GM18502 (cell line): ENCODE measurements around the gene CTNNA1.
"Not testable (repeated sequence)": the region's sequence is repeated elsewhere in the genome, so short reads cannot be mapped to it uniquely, and the experiment has no call there.

Source experiments
- ATAC-seq: cut with Tn5 transposase; IDR thresholded peaks from one replicate; pipeline ENCODE4 v1.9.1; 2021; ENCODE audit warnings: mild to moderate bottlenecking; ENCODE audit not compliant: unreplicated experiment, poor library complexity

The CTNNA1 gene

DNA sequence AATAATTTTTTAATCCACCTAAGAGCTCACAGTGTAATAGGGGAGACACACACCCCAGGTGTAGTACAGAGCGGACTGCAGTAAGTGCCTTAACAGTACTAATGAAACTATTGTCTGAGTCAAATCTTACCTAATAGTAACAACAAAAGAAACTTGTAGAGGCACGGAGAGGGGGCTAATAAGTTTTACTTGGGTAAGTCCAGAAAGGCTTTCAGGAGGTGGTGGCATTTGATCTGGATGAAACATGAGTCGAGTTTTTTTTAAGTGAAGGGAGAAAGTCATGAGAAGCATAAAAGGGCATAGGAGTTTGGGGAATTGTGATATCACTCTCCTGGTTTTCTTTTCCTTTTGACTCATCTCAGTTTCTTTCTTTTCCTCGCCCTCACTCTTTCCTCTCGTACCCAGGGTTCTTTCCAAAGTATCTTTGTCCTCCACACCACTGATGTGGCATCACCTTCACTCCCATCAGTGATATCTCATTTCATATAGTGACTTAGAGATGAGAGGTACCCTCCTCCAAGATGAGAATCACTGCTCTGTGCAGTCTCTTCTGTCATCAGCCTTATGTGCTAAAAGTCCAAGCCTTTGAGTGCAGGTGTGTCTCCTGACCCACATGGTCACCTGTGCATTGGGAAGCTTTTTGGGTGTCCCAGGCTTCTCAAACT is 2.0 kb downstream of the CTNNA1 start:
- peak; percentile 44 for ATAC-seq

DNA sequence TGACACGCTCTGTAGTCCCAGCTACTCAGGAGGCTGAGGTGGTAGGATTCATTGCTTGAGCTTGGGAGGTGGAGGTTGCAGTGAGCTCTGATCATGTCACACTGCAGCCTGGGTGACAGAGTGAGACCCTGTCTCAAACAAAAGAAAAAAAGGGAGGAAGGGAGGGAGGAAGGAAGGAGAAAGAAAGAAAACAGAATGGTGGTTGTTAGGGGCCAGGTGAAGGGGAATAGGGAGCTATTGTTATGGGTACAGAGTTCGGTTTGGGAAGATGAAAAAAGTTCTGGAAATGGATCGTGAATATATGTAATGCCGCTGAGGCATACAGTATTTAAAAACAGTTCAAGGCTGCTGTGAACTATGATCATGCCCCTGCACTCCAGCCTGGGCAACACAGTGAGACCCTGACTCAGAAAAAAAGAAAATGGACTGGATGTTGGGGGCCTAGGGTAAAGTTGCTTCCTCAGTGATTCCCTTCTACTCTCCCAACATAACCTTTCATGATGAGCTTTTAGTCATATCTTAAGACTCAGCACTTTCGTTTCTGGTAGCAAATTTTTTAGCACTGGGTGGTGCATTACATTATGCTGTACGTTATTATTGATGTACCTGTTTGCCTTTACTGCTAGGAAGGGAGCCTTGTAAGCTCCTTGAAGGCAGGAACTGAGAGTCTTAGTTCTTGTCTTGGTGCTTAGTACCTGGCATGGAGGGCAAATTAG is 4.0 kb downstream of the CTNNA1 start:
- ATAC-seq = no peak

DNA sequence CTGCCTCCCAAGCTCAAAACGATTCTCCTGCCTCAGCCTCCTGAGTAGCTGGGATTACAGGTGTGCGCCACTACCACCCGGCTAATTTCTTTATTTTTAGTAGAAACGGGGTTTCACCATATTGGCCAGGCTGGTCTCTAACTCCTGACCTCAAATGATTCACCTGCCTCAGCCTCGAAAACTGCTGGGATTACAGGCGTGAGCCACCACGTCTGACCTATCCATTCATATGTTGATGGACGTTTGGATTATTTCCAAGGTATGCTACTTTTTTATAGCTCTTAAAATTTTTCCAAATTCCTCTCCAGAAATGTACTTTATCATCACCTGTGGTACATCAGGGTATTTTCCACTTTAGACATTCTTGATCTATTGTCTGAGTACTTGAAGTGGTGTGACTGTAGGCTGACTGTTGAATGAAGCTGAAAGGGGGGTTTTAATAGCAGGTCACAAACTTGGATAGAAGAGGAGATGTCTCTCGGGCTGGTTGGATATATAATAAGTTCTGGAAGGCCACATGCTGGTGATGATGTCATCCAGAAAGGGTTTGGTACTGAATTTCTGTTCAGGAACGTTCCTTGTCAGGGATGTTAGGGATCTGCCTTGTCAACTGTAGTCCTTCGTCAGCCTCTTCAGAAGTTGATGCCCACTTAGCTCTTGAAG is 7.4 kb downstream of the CTNNA1 start:
- ATAC-seq = no peak

DNA sequence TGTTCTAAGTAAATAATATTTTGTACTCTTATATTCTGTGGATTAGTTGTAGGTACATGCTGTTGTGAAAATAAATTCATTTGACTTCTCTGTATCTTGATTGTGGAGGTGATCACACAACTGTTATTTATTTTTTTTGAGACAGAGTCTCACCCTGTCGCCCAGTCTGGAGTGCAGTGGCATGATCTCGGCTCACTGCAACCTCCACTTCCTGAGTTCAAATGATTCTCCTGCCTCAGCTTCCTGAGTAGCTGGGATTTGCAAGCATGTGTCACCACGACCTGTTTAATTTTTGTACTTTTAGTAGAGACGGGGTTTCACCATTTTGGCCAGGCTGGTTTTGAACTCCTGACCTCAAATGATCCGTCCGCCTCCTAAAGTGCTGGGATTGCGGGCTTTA is 7.9 kb downstream of the CTNNA1 start:
- ATAC-seq = not testable (repeated sequence)

DNA sequence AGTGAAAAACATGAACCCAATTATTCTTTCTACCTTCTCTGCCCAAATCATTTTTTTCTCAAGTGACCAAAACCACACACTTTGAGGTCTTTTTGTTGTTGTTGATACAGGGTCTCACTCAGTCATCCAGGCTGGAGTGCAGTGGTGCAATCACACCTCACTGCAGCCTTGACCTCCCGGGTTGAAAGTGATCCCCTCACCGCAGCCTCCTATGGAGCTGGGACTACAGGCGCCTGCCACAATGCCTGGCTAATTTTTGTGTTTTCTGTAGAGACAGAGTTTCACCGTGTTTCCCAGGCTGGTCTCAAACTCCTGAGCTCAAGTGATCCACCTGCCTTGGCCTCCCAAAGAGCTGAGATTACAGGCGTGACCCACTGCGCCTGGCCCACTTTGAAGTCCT is 8.4 kb downstream of the CTNNA1 start:
- ATAC-seq = not testable (repeated sequence)

DNA sequence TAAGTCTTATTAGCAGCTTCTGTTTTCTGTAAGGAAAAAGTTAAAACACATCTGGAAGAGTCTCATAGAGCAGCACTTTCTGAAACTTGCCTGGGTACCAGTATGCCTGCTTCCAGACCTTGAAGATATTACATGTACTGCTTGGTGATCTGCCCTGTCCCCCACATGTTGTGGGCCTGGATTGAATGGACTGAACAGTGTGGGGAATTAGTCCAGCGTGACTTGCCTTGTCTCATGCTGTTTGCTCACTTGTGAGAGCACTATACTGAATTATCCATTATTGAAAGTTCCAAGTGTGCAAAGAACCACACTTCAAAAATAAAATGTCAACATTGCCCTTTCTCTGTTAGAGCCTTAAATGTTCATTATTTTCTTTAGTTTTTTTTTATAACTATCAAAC is 8.9 kb downstream of the CTNNA1 start:
- ATAC-seq = no peak

DNA sequence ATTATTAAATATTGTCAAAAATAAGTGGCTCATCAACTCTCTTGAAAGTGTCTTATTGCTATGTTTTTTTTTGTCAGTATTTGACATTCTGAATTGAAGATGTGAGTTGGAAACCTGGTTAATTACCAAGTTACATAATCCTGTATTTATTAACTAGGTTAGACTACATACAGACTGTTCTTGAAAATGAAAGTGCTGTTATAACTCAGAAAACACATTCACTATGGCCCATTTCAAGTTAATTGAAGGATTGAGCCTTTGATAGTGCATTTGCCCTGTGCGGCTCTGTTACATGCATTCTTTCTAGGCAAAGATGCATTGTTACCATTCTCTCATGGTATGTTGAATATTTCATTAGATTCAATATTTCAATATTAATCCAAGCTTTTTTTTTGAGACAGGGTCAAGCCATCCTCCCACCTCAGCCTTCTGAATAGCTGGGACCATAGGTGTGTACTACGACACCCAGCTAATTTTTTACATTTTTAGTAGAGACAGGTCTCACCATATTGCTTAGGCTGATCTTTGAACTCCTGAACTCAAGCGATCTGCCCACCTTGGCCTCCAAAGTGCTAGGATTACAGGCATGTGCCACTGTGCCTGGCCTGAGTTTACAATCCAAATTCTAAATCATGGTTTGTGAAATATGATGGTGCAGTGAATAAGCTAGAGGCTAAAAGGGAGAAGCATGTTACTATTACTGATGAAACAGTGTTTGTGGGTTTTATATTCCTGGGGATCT is 10.0 kb downstream of the CTNNA1 start:
- no peak for ATAC-seq

DNA sequence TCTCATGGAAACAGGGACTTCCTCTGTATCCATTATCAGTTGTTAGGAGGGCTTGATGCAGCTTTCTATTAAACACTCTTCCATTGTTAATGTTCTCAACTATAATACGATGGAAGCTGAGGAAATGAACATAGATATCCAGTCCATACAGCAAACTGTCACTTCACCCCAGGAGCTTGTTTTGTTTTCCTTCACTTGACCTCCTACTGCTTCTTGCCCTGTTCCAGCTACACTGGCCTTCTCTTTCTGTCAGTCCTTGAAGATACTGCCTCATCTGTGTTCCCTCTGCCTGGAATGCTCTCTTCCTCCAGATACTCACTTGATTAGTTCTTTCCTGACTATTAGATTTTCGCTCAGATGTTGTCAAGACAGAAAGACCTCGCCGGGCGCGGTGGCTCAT is 17.1 kb downstream of the CTNNA1 start:
- ATAC-seq = no peak

DNA sequence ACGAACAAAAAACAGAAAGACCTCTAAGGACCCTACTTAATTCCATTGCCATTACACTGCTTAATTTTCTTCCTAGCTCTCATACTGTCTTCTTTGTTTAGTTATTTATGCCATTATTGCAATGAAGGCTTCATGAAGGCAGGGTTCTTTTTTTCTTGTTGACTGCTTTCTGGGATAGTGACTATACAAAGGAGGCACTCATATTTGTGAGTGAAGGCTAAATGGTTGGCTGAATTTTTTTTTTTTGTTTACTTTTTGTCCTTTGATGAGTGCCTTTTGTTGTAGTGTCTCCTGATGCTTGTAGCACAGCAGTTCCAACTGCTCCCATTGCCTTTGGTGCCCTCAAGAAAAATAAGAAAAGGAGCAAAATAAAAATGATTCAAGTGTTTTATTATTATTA is 17.8 kb downstream of the CTNNA1 start:
- no peak for ATAC-seq

DNA sequence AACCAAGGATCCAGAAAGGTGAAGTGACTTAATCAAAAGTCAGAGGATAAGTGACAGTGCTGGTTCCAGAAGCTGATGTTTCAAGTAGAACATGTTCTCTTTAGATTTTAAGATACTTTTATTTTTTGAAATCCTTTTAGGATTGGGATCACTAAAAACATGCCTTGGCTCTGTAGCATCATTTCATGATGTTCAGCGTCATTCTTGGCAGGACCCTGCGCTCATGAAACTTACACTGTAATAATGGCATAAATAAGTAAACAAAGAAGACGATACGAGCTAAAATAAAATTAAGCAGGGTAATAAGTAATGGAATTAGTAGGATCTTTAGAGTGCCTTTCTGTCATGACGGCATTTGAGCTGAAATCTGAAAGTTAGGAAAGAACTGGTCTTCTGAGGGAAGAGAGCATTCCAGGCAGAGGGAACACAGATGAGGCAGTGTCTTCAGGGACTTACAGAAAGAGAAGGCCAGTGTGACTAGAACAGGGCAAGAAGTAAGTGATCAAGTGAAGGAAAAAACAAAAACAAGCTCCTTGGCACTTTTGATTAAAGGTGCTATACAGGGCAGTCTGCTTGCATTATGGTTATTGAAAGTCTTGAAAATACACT is 19.9 kb downstream of the CTNNA1 start:
- no peak for ATAC-seq

DNA sequence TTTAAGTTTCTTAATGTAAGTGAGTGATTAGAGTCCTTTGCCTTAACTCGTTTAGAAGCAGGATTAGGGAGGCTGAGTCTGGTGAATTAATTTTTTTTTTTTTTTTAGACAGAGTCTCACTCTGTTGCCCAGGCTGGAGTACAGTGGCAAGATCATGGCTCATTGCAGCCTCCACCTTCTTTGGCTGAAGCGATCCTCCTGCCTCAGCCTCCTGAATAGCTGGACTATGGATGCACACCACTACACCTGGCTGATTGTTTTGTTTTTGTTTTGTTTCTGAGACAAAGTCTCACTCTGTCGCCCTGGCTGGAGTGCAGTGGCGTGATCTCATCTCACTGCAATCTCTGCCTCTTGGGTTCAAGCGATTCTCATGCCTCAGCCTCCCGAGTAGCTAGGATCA is 20.4 kb downstream of the CTNNA1 start:
- ATAC-seq = not testable (repeated sequence)

DNA sequence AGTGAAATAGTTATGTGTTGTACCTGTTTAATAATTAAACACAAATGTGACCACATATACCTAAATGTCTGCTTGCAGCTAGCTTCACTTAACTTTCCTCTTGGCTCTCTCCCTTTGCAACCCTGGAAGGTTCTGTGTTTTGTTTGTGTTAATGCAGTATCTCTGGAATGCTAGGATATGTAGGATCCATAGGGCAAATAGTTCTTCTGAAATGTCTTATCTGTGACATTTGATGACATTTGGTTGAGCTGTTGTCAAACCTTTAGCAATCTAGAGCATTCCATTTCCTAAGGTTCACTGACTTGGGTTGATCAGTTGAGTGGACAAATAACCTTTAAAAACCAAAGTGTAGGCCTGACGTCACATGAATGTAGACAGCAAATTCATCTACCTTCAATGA is 21.8 kb downstream of the CTNNA1 start:
- no peak for ATAC-seq

DNA sequence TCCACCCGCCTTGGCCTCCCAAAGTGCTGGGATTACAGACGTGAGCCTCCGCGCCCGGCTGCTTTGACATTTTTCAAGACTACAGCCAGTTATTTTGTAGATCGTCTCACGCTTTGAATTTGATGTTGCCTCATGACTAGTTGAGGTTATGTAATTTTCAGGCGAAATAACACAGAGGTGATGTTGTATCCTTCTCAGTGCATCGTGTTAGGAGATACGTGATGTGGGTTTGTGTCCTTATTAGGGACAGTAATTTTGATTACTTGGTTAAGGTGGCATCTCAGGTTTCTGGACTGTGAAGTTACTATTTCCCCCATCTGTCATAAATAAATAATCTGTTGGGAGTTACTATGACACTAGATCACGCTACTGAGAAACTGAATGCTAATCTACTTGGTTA is 25.0 kb downstream of the CTNNA1 start:
- ATAC-seq = no peak

DNA sequence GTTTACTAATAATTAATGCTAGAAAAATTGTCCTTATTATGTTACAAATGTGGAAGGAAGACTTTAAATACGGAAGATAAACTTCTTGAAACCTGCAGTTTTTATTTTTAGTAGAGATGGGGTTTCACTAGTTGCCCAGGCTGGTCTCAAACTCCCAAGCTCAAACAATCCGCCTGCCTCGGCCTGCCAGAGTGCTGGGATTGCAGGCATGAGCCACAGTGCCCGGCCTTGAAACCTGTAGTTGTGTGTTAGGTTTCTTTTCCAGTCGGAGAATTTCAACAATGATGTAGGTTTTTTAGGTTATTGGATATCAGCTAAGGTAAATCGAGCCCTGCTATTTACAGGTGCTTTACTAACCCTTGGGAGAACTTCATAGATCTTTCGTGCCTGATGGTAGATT is 30.8 kb downstream of the CTNNA1 start:
- ATAC-seq = no peak

DNA sequence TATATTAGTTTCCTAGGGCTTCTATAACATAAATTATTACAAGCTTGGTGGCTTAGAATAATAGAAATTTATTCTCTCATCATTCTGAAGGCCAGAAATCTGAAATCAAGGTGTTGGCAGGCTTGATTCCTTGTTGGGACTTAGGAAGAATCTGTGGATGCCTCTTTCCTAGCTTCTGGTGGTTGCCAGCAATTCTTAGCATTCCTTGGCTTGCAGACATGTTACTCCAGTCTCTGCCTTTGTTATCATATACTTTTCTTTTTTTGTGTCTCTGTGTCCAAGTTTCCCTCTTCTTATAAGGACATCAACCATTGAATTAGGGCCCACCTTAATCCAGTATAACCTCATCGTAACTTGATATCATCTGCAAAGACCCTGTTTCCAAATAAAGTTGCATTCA is 31.4 kb downstream of the CTNNA1 start:
- ATAC-seq = no peak

DNA sequence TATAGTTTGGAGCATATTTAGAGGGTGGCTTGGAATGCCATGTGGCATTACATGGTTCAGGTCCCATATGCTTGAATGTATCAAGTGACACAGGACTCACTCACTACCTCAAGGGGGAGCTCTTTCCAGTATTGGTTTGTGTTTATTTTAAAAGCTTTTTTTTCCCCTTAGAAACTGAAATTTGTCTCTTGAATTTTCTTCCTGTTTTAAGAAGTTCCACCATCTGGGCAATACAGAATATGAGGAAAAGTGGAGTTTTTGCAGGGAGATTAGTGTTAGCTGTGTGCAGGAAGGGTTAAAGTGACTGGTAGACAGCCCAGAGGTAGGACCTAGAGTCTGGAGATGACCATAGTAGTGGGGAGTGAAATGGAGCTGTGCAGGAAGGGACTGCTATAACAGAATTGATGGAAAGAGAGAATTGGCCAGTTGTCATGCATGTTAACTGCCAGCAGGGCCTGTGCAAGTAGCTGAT is 36.6 kb downstream of the CTNNA1 start:
- ATAC-seq = no peak

DNA sequence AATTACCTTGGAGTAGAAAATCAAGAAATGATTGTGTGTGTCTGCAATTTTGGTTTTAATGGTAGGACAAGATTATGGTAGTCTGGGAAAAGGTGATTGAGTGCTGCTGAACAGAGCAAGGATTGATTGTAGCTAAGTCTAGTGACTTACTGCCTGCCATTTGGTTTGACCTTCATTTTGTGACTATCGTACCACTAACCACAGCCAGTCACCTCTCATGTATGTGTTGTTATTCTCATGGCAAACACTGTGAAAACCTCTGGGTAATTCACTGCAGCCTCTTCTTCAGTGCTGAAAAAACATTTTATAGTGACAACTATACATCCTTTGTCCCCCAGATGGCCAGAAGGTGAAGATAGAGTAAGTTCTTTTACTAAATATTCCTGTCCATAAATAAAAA is 37.5 kb downstream of the CTNNA1 start:
- ATAC-seq = no peak

DNA sequence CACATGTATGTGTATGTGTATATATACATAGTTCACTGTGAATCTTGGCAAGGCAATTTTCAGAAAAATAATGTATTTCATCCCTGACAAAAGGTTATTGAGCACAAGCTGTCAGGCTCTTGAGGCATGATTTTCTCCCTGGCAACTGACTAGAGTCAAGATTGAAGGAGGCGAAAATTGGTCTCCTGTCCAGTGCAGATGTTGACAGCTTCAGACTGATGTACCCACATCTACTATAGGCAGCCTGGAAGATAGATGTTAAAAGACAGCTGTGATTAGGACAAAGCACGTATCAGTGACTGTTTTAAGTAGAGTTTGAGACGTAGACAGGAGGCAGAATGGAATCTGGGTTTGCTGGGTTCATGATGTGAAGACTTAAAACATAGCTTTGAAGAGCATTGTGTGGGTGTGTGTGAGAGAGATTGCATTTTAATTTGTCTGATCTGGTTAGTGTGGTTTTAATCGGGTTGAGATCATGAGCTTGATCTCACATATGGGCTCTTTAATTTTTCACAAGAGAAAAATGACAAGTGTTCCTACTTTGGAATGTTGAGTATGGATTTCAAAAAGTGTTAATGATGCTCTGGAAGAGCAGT is 39.1 kb downstream of the CTNNA1 start:
- no peak for ATAC-seq

DNA sequence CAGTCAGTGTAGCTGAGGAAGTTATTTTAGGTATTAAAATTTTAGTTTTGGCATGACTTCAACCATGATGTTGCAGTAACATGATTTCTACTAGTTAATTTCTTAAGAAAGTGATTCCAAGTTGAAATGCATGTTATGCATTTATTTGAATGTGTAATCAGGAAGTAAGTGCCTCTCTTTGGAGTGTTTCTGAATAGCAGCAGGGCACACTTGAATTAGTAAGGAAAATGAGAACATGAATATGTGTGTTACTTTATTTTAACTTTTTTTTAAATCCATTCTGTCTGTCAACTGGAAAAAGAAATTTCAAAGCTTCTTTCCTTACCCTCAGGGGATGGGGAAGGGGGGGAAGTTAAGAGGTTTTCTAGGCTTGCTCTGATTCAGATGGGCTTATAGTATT is 40.4 kb downstream of the CTNNA1 start:
- no peak for ATAC-seq

DNA sequence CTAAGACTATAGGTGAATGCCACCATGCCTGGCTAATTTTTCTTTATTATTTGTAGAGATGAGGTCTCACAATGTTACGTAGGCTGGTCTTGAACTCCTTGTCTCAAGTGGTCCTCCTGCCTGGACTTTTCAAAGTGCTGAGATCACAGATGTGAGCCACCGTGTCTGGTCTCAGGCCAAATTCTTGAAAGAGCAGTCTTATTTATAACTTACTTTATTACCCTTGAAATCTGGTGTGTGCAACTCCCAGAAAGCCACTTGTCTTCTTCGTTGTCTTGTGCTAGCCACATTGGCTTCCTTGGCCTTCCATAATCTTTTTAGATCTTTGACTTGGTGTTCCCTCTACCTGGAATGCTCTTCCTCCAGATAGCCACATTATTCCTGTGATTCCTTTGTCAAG is 50.1 kb downstream of the CTNNA1 start:
- no peak for ATAC-seq
